Ovary (tissue), 9 donors: ENCODE measurements around the gene HSF4. TPM values are rescaled to one million over a fixed set of nuclear protein-coding genes. Genes with fewer than 3 reads are reported as not detected.
A peak's percentile ranks its signal among the peaks of the same experiment; 100 is the strongest.

Source experiments
- DNase-seq, 5 donors: peaks; one replicate each; pipeline ENCODE4 v3.0.0-alpha.2; 2019 to 2020
- H3K27ac ChIP-seq, 2 donors: fragments of 200-600 bp; one replicate each; pipeline versions ENCODE4 v1.5.1 to v1.8.0; 2019 to 2022
- H3K27me3 ChIP-seq: fragments of 200-600 bp; one replicate; pipeline ENCODE4 v1.8.0; 2022
- H3K36me3 ChIP-seq: fragments of 200-600 bp; sonication (generic); one replicate; pipeline ENCODE4 v1.5.1; 2019
- H3K4me1 ChIP-seq: one replicate; pipeline ENCODE4 v1.8.1; 2013; ENCODE audit warnings: mild to moderate bottlenecking, moderate library complexity; ENCODE audit not compliant: insufficient read depth
- H3K4me3 ChIP-seq: fragments of 200-600 bp; sonication (generic); one replicate; pipeline ENCODE4 v1.5.1; 2017
- H3K9me3 ChIP-seq, 2 donors: fragments of 200-600 bp in 1 of 2; sonication (generic) in 1 of 2; one replicate each; pipeline versions ENCODE4 v1.5.1 to v1.8.1; 2013 to 2019; ENCODE audit warnings: mild to moderate bottlenecking in 1 of 2, moderate library complexity in 1 of 2
- CTCF ChIP-seq, 3 donors: fragments of 450-650 bp in 2 of 3; fragments of 200-600 bp in 1 of 3; IDR thresholded peaks; one replicate each; pipeline versions ENCODE4 v1.5.1 to v1.8.0; 2016 to 2022; ENCODE audit warnings: antibody characterized with exemption in 3 of 3, mild to moderate bottlenecking in 1 of 3
- EP300 ChIP-seq: sonication (generic); formaldehyde crosslinking; IDR thresholded peaks from one replicate; pipeline ENCODE4 v1.6.1; 2017; ENCODE audit warnings: antibody characterized with exemption
- POLR2A ChIP-seq: fragments of 450-650 bp; IDR thresholded peaks from one replicate; pipeline ENCODE4 v1.6.1; 2017; ENCODE audit warnings: antibody characterized with exemption, mild to moderate bottlenecking, moderate library complexity
- WGBS, 3 donors: extraction: QIAGEN DNeasy Blood & Tissue Kit in 1 of 3; methylation state at CpG; one replicate each; pipeline versions ENCODE4 v1.1.5 to v1.1.7; 2013 to 2017; 5-methylcytosine and 5-hydroxymethylcytosine counted together
- intact Hi-C, 4 donors: fragments of 100-400 bp; cut with DNase I; formaldehyde crosslinking; loops; one replicate each; pipeline versions ENCODE4 v1.11.0 to v1.15.1; 2022 to 2023
- polyA plus RNA-seq, 2 donors: library from polyadenylated mRNA; stranded (reverse); fragments of 200-250 nt in 1 of 2; fragments of 350-450 nt in 1 of 2; fragmentation: Illumina TruSeq in 1 of 2; extraction: RNeasy Lipid Tissue Mini Kit (QIAGEN cat#74804) in 1 of 2; gene quantifications; one replicate each; pipeline ENCODE4 v1.2.3, GENCODE V29; 2013 to 2014
- total RNA-seq, 7 donors: library from RNA; depleted of rRNA in 2 of 7; stranded (reverse); fragments of >200 nt in 2 of 7; fragmentation: NEBNext Ultra II Directional in 3 of 7; extraction: Animal tissue kit (Norgen Biotek cat#: 25700) in 3 of 7; gene quantifications; one replicate each; pipeline versions ENCODE4 v1.1.0 to v1.2.4, GENCODE V29; 2016 to 2023
- donor health status: DM: no; HTN: no; CAD: no; lungs with moderate emphysema.
- donor health status: DM: no; HTN: no; CAD: no.
- donor health status: Bipolar disorder and iron deficiency.
- donor health status: DM: yes; HTN: yes; CAD: no.
- donor health status: DM: no; HTN: no; CAD: no.
- donor health status: DM: yes; HTN: yes; CAD: no.

HSF4 gene
- total and polyA plus RNA-seq, 9 donors: 9.9 to 115 (median 69.6) TPM

GRCh38 chr16:67148656-67149275, 15.8 kb upstream of the HSF4 start:
- no peak for TF ChIP-seq EP300
- TF ChIP-seq CTCF (IDR thresholded peaks at IDR 0.05): no peak
- TF ChIP-seq POLR2A: no peak
- Histone ChIP-seq H3K4me3 (no peak overlapping the region), H3K9me3 (no peaks in the 10 kb centered on the region), H3K27me3 (no peaks in the 10 kb centered on the region), H3K36me3 (no peaks in the 10 kb centered on the region), H3K4me1 (no peaks in the 10 kb centered on the region), H3K27ac (no peak overlapping the region)
- intact Hi-C loops: no loop called here
- 67 to 80% (median 74%) methylated on average over 11 of the region's 11 CpGs for WGBS, 3 donors
- DNase-seq: peak in 1 of 5 donors; percentile 17

- DNase-seq: peak in 2 of 5 donors; percentile 44 to 48
- no peaks in the 10 kb centered on the region for H3K36me3 ChIP-seq
- H3K4me3 ChIP-seq: no peak overlapping the region
- intact Hi-C loops: loop anchor here in 1 of 4 donors (10.0 kb wide), 1 partner anchor 255 kb away; no protein-coding TSS in a partner anchor
- H3K9me3 ChIP-seq: no peaks in the 10 kb centered on the region
- no peak for TF ChIP-seq EP300
- TF ChIP-seq CTCF (IDR thresholded peaks at IDR 0.05): no peak
- no peak for TF ChIP-seq POLR2A
- 75 to 80% (median 78%) methylated on average over 77 of the region's 77 CpGs for WGBS, 3 donors
- H3K27me3 ChIP-seq: no peaks in the 10 kb centered on the region
- H3K4me1 ChIP-seq: no peaks in the 10 kb centered on the region
- H3K27ac ChIP-seq: peak overlapping the region; percentile 19 to 80
Measured at GRCh38 chr16:67149276-67150046, 15.1 kb upstream of the HSF4 start.

GRCh38 chr16:67150047-67150832, 14.3 kb upstream of the HSF4 start:
- 5 to 10% (median 9%) methylated on average over 48 to 94 of the region's 94 CpGs for WGBS, 3 donors
- TF ChIP-seq POLR2A: no peak
- TF ChIP-seq EP300: no peak
- TF ChIP-seq CTCF (IDR thresholded peaks at IDR 0.05): peak in 1 of 3 donors; percentile 13
- Histone ChIP-seq H3K36me3 (no peaks in the 10 kb centered on the region), H3K27ac (peak overlapping the region; percentile 80), H3K4me3 (peak overlapping the region; percentile 55), H3K27me3 (no peaks in the 10 kb centered on the region), H3K4me1 (no peaks in the 10 kb centered on the region), H3K9me3 (no peaks in the 10 kb centered on the region)
- intact Hi-C loops: loop anchor here in 1 of 4 donors (10.0 kb wide), 1 partner anchor 255 kb away; no protein-coding TSS in a partner anchor
- peak; percentile 59 to 86 (median 73) for DNase-seq

- 0 to 1% (median 0%) methylated on average over 25 to 34 of the region's 34 CpGs for WGBS, 3 donors
- H3K9me3 ChIP-seq: no peaks in the 10 kb centered on the region
- peak within 1 kb of the TSS; percentile 80 for H3K27ac ChIP-seq
- H3K36me3 ChIP-seq: no peaks in the 10 kb centered on the region
- DNase-seq: peak; percentile 83 to 90 (median 84)
- no peak for TF ChIP-seq EP300
- TF ChIP-seq POLR2A: no peak
- TF ChIP-seq CTCF (IDR thresholded peaks at IDR 0.05): no peak
- H3K4me3 ChIP-seq: peak within 1 kb of the TSS; percentile 55
- no peaks in the 10 kb centered on the region for H3K27me3 ChIP-seq
- intact Hi-C loops: loop anchor here in 1 of 4 donors (10.0 kb wide), 1 partner anchor 256 kb away; no protein-coding TSS in a partner anchor
- no peaks in the 10 kb centered on the region for H3K4me1 ChIP-seq
Measured at GRCh38 chr16:67150833-67151396, 13.6 kb upstream of the HSF4 start, which contains the start of gene B3GNT9. Gene B3GNT9 (minus strand): TSS chr16:67150998. CDS start chr16:67150485, 513 bp downstream.
